ENCODE results near the gene SVBP. TPM values are rescaled to one million over a fixed set of nuclear protein-coding genes. Genes with fewer than 3 reads are reported as not detected.
A peak's percentile ranks its signal among the peaks of the same experiment; 100 is the strongest.

Gene SVBP
- total and polyA plus RNA-seq, 4 donors, result 3.4 to 21.8 (median 15.0) TPM

GRCh38 chr1:42820813-42821212 lies 3.6 kb upstream of the SVBP start:
- no peaks in the 10 kb centered on the region for H3K9me3 ChIP-seq (ENCODE audit: control insufficient read depth in 4 of 4, low read length in 3 of 4)
- no peaks in the 10 kb centered on the region for H3K27me3 ChIP-seq (ENCODE audit: control insufficient read depth in 4 of 4, insufficient read depth in 4 of 4, low read length in 3 of 4)
- no peaks in the 10 kb centered on the region for H3K36me3 ChIP-seq (ENCODE audit: control insufficient read depth in 4 of 4, insufficient read depth in 3 of 4, low read depth in 1 of 4, low read length in 3 of 4)
- H3K4me3 ChIP-seq (ENCODE audit: low read depth in 1 of 3, low read length in 3 of 3), result no peak overlapping the region
- TF ChIP-seq HNF4G (IDR thresholded peaks at IDR 0.05) (no peak), HNF4A (conservative IDR thresholded peaks at IDR 0.05) (no peak), REST (IDR thresholded peaks at IDR 0.05) (no peak)
- no peak for DNase-seq (ENCODE audit: low spot score)
- peak overlapping the region in 1 of 2 donors; percentile 46 for H3K27ac ChIP-seq (ENCODE audit: low read depth in 1 of 2, low read length in 2 of 2)
- H3K9ac ChIP-seq (ENCODE audit: low read depth in 1 of 2, low read length in 2 of 2), result no peak overlapping the region
- 68% methylated on average over 1 of the region's 1 CpG for WGBS
- peaks cover 10 to 50% (median 38%) of the 10 kb centered on the region in 4 donors for H3K4me1 ChIP-seq (ENCODE audit: control insufficient read depth in 4 of 4, insufficient read depth in 4 of 4, low read length in 3 of 4)

- Histone ChIP-seq H3K9me3 (ENCODE audit: control insufficient read depth in 4 of 4, low read length in 3 of 4) (no peaks in the 10 kb centered on the region), H3K36me3 (ENCODE audit: control insufficient read depth in 4 of 4, insufficient read depth in 3 of 4, low read depth in 1 of 4, low read length in 3 of 4) (no peaks in the 10 kb centered on the region), H3K9ac (ENCODE audit: low read depth in 1 of 2, low read length in 2 of 2) (peak overlapping the region in 1 of 2 donors; percentile 63), H3K27me3 (ENCODE audit: control insufficient read depth in 4 of 4, insufficient read depth in 4 of 4, low read length in 3 of 4) (no peaks in the 10 kb centered on the region), H3K4me1 (ENCODE audit: control insufficient read depth in 4 of 4, insufficient read depth in 4 of 4, low read length in 3 of 4) (peaks cover 10 to 43% (median 35%) of the 10 kb centered on the region in 4 donors), H3K4me3 (ENCODE audit: low read depth in 1 of 3, low read length in 3 of 3) (peak overlapping the region; percentile 58 to 96 (median 69)), H3K27ac (ENCODE audit: low read depth in 1 of 2, low read length in 2 of 2) (peak overlapping the region; percentile 96 to 99)
- peak; percentile 68 for TF ChIP-seq TAF1 (conservative IDR thresholded peaks at IDR 0.05)
- peak; percentile 96 for TF ChIP-seq SP1 (IDR thresholded peaks at IDR 0.05)
- TF ChIP-seq MAX (IDR thresholded peaks at IDR 0.05), result peak; percentile 28
- TF ChIP-seq YY1 (IDR thresholded peaks at IDR 0.05), result peak; percentile 88
- peak; percentile 60 to 81 for TF ChIP-seq JUND (IDR thresholded peaks at IDR 0.05)
- no peak for TF ChIP-seq GABPA (IDR thresholded peaks at IDR 0.05 in 1 of 2, conservative IDR thresholded peaks at IDR 0.05 in 1 of 2)
- no peak for TF ChIP-seq NR2F2 (IDR thresholded peaks at IDR 0.05)
- TF ChIP-seq CTCF (IDR thresholded peaks at IDR 0.05; ENCODE audit: low read depth, low read length, missing input control), result no peak
- TF ChIP-seq HNF4A (conservative IDR thresholded peaks at IDR 0.05), result peak; percentile 82 to 88
- TF ChIP-seq REST (IDR thresholded peaks at IDR 0.05), result peak; percentile 64
- peak; percentile 71 for TF ChIP-seq FOXA2 (IDR thresholded peaks at IDR 0.05)
- peak in 1 of 2 donors; percentile 41 for TF ChIP-seq EGR1 (IDR thresholded peaks at IDR 0.05; ENCODE audit: low read depth in 2 of 2)
- peak; percentile 52 for TF ChIP-seq ZBTB33 (IDR thresholded peaks at IDR 0.05)
- TF ChIP-seq HNF4G (IDR thresholded peaks at IDR 0.05), result peak; percentile 28
- TF ChIP-seq FOXA1 (IDR thresholded peaks at IDR 0.05), result peak; percentile 61
- TF ChIP-seq RAD21 (IDR thresholded peaks at IDR 0.05), result peak; percentile 36 to 54
- TF ChIP-seq RXRA (IDR thresholded peaks at IDR 0.05), result peak; percentile 94 to 97
- TF ChIP-seq ATF3 (IDR thresholded peaks at IDR 0.05), result peak; percentile 46
- no peak for DNase-seq (ENCODE audit: low spot score)
- WGBS, result 41% methylated on average over 3 of the region's 3 CpGs
Observed at GRCh38 chr1:42817976-42818375, 779 bp upstream of the SVBP start.
